HG03558 (cell line): ENCODE measurements around the gene NOPCHAP1.
"Not testable (repeated sequence)": the region's sequence is repeated elsewhere in the genome, so short reads cannot be mapped to it uniquely, and the experiment has no call there.

Source experiments
- ATAC-seq: cut with Tn5 transposase; IDR thresholded peaks from one replicate; pipeline ENCODE4 v1.9.1; 2021; ENCODE audit warnings: moderate number of reproducible peaks; ENCODE audit not compliant: unreplicated experiment; ENCODE audit errors: extremely low read depth

Gene NOPCHAP1

GRCh38 chr12:104964167-104964855 lies 21.8 kb upstream of the NOPCHAP1 start:
- ATAC-seq: no peak

- no peak for ATAC-seq
Measured at GRCh38 chr12:104964856-104965205, 21.3 kb upstream of the NOPCHAP1 start.

- ATAC-seq: peak; percentile 72
Measured at GRCh38 chr12:104966677-104967076, 19.4 kb upstream of the NOPCHAP1 start.

DNA sequence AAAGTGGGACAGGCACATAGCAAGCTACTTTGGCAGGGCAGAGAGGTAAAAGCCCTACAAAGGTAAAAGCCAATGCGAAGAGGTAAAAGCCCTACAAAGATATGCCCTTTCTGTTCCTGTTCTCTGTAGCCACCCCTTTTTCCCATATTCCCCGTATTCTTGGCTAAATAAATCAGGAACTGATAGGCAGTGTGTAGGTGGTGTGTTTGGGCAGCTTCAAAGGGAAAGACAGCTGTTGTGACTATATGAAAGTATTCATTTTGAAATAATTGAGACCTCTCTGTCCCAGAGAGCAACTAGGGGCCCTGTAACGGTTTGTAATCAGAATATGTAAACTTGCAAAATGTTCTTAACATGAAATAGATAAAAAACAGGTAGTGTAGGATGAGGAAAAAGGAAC lies 16.8 kb upstream of the NOPCHAP1 start:
- ATAC-seq: no peak

- ATAC-seq: no peak
Measured at GRCh38 chr12:104971306-104971705, 14.8 kb upstream of the NOPCHAP1 start.

GRCh38 chr12:104973250-104973649 lies 12.9 kb upstream of the NOPCHAP1 start:
- no peak for ATAC-seq

DNA sequence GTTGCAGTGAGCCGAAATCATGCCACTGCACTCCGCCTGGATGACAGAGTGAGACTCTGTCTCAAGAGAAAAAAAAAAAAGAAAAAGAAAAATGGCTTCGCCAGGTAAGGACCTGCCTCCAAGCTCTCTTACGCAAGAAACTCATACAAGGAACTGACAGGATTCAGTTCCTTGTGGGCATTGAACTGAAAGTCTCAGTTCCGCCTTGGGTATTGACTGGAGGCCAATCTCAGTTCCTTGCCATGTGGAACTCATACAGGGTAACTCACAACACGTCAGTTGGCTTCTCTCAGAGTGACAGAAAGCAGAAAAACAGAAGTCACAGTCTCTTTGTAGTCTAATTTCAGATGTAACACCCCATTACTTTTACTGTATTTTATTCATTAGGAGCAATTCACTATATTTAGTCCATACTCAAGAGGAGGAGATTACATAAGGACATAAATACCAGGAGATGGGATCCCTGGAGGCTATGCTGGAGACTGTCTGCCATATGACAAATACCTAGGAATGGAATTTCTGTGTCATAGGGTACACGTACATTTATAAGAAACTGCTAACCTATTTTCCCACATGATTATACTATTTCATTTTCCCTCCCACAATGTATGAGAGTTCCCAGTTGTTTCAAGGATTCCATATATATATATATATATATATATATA lies 11.4 kb upstream of the NOPCHAP1 start:
- peak; percentile 93 for ATAC-seq

DNA sequence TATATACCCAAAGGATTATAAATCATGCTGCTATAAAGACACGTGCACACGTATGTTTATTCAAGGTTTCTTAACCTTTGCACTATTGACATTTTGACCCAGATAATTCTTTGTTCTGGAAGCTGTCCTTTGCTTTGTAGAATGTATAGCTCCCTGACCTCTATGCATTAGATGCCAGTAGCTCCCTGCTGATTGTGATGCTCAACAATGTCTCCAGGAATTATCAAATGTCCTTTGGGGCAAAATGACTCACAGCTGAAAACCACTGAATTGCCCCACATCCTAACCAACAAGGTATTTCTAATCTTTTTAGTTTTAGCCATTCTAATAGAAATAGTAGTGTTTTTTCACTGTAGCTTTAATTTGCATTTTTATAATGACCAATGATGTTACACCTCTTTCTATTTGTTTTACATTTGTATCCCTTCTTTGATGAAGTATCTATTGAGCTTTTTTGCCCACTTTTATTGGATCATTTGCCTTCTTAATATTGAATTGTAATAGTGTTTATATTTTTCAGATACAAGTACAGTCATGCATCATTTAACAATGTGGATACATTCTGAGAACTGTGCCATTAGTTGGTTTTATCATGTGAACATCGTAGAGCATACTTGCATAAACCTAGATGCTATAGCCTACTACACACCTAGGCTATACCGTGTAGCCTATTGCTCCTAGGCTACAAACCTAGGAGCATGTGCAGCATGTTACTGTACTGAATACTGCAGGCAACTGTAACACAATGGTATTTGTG lies 10.4 kb upstream of the NOPCHAP1 start:
- ATAC-seq: no peak

- no peak for ATAC-seq
Measured at GRCh38 chr12:104976703-104977102, 9.4 kb upstream of the NOPCHAP1 start.

- not testable (repeated sequence) for ATAC-seq
Measured at GRCh38 chr12:104977688-104978087, 8.4 kb upstream of the NOPCHAP1 start.

DNA sequence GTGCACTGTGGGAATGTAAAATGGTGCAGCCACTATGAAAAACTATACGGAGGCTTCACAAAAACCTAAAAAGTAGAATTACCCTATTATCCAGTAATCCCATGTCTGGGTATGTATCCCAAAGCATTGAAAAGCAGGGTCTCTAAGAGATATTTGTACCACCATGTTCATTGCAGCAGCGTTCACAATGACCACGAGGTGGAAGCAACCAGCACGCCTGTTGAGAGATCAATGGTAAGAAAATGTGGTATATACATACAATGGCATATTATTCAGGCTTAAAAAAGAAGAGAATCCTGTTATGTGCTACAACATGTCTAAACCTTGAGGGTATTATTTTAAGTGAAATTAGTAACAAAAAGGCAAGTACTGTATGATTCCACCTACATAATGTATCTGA lies 910 bp upstream of the NOPCHAP1 start:
- no peak for ATAC-seq

DNA sequence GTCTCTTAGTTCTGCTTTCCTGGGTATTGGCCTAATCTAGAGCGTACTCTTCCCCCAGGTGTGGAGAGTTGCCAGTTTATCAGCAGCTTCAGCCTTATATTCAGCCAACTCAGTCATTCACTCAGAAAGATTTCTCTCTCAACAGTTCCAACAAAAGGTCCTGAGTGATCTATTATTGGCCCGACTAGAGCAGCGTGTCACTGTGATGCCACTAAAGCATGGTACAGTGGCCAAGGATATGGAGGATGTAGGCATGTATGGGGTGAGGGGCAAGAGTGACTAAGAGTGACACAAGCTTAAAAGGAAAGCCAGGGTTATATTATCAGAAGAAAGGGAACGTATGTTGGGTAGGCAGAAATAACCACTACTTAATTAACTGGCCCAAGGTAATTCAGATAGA lies 4.8 kb downstream of the NOPCHAP1 start:
- ATAC-seq: no peak

GRCh38 chr12:104991565-104992128 lies 5.5 kb downstream of the NOPCHAP1 start:
- ATAC-seq: no peak

GRCh38 chr12:104994336-104994735 lies 8.2 kb downstream of the NOPCHAP1 start:
- ATAC-seq: no peak

DNA sequence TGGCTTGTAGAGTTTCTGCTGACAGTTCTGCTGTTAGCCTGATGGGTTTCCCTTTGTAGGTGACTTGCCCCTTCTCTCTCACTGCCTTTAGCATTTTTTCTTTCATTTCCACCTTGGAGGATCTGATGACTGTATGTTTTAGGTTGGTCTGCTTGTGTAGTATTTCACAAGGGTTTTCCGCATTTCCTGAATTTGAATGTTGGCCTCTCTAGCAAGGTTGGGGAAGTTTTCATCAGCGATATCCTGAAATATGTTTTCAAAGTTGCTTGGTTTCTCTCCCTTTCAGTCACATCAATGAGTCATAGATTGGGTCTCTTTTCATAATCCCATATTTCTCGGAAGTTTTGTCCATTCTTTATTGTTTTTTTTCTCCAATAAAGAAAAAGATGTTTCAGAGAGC lies 11.4 kb downstream of the NOPCHAP1 start:
- no peak for ATAC-seq

DNA sequence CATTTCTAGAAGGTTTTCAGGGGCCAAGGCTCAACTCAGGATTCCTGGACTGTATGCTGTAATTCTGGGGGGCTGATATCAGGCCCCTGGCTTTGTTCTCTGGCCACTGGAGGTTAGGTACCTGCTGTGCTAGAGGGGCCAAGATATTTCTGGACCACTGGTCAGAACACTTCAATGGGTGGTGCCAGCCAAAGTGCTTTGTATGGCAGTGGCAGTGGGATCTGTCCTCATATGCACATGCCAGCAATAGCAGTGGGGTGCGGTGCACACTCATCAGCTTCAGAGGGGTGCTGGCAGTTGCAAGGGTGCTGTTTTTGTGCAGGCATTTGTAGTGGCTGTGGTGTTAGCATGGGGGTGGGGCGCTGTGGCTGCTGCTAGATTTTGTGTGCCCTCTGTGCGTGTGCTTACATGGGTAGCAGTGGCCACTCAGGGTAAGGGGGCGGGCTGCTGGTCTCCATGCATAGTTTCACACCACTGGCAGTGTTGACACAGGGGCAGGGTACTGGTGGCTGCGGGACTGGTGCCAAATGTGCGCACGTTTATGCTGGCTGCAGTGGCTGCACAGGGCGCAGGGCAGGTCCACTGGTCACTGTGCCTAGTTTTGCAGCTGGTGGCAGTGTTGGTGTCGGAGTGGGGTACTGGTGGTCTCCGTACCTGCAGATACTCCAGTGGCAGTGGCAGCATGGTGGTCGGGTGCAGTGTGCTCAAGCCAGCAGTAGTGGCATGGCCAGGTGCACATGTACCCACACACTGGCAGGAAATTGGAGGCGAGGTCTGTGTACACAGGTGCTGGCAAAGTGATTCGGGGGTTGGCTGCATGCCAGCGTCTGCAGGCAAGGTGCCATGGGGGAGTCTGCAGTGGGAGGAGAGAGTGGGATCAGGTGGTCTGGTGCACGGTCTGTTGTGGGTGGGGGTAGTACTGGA lies 12.6 kb downstream of the NOPCHAP1 start:
- ATAC-seq: no peak

- ATAC-seq: no peak
Measured at GRCh38 chr12:104999347-104999685, 13.2 kb downstream of the NOPCHAP1 start.

- ATAC-seq: no peak
Measured at GRCh38 chr12:105001476-105001875, 15.4 kb downstream of the NOPCHAP1 start.

- ATAC-seq: no peak
Measured at GRCh38 chr12:105013892-105014291, 27.8 kb downstream of the NOPCHAP1 start.

GRCh38 chr12:105014603-105015002 lies 28.5 kb downstream of the NOPCHAP1 start:
- ATAC-seq: no peak
